ENCODE measurements around the gene MPRIP. TPM values are rescaled to one million over a fixed set of nuclear protein-coding genes. Genes with fewer than 3 reads are reported as not detected.
"Not testable (repeated sequence)": the region's sequence is repeated elsewhere in the genome, so short reads cannot be mapped to it uniquely, and the experiment has no call there.

Gene MPRIP
- total and polyA plus RNA-seq, 2 donors (not counting 3 experiments of a cell fraction or from before 2014, with no cell fraction given), result 94.6 to 246 TPM

DNA sequence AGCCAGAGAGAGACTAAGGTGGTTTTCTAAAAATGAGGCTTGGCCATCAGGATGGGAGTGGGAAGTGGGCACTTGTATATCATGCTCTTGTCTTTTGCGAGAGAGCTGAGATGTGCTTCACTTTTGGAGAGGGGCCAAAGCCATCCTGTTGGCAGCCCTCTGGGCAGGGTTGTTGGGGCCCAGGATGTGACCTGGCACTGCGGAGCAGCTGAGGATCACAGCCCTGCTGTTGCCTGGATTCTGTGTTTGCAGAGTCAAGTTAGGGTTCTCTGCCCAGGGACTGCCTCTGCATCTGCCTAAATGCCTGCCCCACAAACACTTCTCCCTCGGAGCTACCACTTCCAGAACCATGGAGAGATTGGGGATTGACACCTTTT is 92.7 kb downstream of the MPRIP start:
- no peaks in the 10 kb centered on the region for H3K9me1 ChIP-seq (replicated peaks; ENCODE audit: control insufficient read depth, extremely low read depth, insufficient read depth, low read length)
- H3K9me3 ChIP-seq (replicated peaks; ENCODE audit: control insufficient read depth, insufficient read depth, low read length), result no peaks in the 10 kb centered on the region
- no peak overlapping the region for H3K4me3 ChIP-seq (replicated peaks in 1 of 3; ENCODE audit: insufficient read depth in 1 of 3, low read depth in 1 of 3, low read length in 3 of 3)
- TF ChIP-seq EZH2 (IDR thresholded peaks at IDR 0.05; ENCODE audit: borderline replicate concordance, low read depth, low read length, severe bottlenecking) (no peak), POLR2A (IDR thresholded peaks at IDR 0.05; ENCODE audit: low read depth, low read length) (no peak), GATA2 (IDR thresholded peaks at IDR 0.05; ENCODE audit: insufficient read depth, insufficient read length, low read depth, low read length) (no peak), POLR2AphosphoS5 (IDR thresholded peaks at IDR 0.05; ENCODE audit: insufficient read depth, low read depth, low read length) (no peak), JUN (IDR thresholded peaks at IDR 0.05; ENCODE audit: borderline replicate concordance, insufficient read depth, insufficient read length, low read depth) (no peak), FOS (IDR thresholded peaks at IDR 0.05; ENCODE audit: borderline replicate concordance, insufficient read depth, low read length) (no peak), MYC (IDR thresholded peaks at IDR 0.05; ENCODE audit: low read depth, low read length) (no peak)
- TF ChIP-seq, protein P1, sequence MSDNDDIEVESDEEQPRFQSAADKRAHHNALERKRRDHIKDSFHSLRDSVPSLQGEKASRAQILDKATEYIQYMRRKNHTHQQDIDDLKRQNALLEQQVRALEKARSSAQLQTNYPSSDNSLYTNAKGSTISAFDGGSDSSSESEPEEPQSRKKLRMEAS (IDR thresholded peaks at IDR 0.05; ENCODE audit: insufficient read depth, insufficient read length), result no peak
- TF ChIP-seq, protein P2, sequence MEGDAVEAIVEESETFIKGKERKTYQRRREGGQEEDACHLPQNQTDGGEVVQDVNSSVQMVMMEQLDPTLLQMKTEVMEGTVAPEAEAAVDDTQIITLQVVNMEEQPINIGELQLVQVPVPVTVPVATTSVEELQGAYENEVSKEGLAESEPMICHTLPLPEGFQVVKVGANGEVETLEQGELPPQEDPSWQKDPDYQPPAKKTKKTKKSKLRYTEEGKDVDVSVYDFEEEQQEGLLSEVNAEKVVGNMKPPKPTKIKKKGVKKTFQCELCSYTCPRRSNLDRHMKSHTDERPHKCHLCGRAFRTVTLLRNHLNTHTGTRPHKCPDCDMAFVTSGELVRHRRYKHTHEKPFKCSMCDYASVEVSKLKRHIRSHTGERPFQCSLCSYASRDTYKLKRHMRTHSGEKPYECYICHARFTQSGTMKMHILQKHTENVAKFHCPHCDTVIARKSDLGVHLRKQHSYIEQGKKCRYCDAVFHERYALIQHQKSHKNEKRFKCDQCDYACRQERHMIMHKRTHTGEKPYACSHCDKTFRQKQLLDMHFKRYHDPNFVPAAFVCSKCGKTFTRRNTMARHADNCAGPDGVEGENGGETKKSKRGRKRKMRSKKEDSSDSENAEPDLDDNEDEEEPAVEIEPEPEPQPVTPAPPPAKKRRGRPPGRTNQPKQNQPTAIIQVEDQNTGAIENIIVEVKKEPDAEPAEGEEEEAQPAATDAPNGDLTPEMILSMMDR (IDR thresholded peaks at IDR 0.05; ENCODE audit: extremely low read depth in 1 of 2, insufficient read depth in 1 of 2, low read depth in 1 of 2, low read length in 2 of 2), result no peak
- intact Hi-C loops (cut with micrococcal nuclease), result no loop called here
- FAIRE-seq, result no peak
- H2AFZ ChIP-seq (ENCODE audit: low read depth, low read length), result no peak overlapping the region
- H4K20me1 ChIP-seq (replicated peaks; ENCODE audit: control insufficient read depth, extremely low read depth, insufficient read depth, low read length), result no peaks in the 10 kb centered on the region
- DNase-seq (ENCODE audit: low read depth, low spot score), result no peak
- no peak overlapping the region for H3K9ac ChIP-seq (replicated peaks; ENCODE audit: extremely low read depth, insufficient read depth, low read length)
- peaks cover 13 to 50% of the 10 kb centered on the region in 2 experiments for H3K36me3 ChIP-seq (ENCODE audit: control insufficient read depth in 2 of 2, extremely low read depth in 1 of 2, insufficient read depth in 2 of 2, low read length in 2 of 2)
- no peaks in the 10 kb centered on the region for H3K79me2 ChIP-seq (ENCODE audit: control insufficient read depth, insufficient read depth, low read length)
- POLR2A ChIA-PET, result no interaction called here
- dilution Hi-C loops (cut with MboI; ENCODE audit: extremely low pct_ligation_motif_present, low sequenced_read_pairs), result no loop called here
- BruUV-seq (replicated peaks), result no TSS peak
- H3K27ac ChIP-seq (ENCODE audit: insufficient read depth, low read depth, low read length), result no peak overlapping the region
- CTCF ChIA-PET, result no interaction called here
- no peaks in the 10 kb centered on the region for H3K27me3 ChIP-seq (ENCODE audit: control insufficient read depth in 2 of 2, insufficient read depth in 2 of 2, low read length in 2 of 2)
- H3K4me1 ChIP-seq (ENCODE audit: control insufficient read depth, extremely low read depth, insufficient read depth, low read length), result peaks cover 1% of the 10 kb centered on the region
- no peak overlapping the region for H3K4me2 ChIP-seq (ENCODE audit: insufficient read depth, low read length)

GRCh38 chr17:17136221-17136620 is 94.0 kb downstream of the MPRIP start:
- H3K4me3 ChIP-seq (replicated peaks in 1 of 3; ENCODE audit: insufficient read depth in 1 of 3, low read depth in 1 of 3, low read length in 3 of 3); H3K4me2 ChIP-seq (ENCODE audit: insufficient read depth, low read length); H3K9me1 ChIP-seq (replicated peaks; ENCODE audit: control insufficient read depth, extremely low read depth, insufficient read depth, low read length); H4K20me1 ChIP-seq (replicated peaks; ENCODE audit: control insufficient read depth, extremely low read depth, insufficient read depth, low read length); BruUV-seq (replicated peaks); H2AFZ ChIP-seq (ENCODE audit: low read depth, low read length); POLR2A ChIA-PET; H3K27me3 ChIP-seq (ENCODE audit: control insufficient read depth in 2 of 2, insufficient read depth in 2 of 2, low read length in 2 of 2); intact Hi-C loops (cut with micrococcal nuclease); H3K9ac ChIP-seq (replicated peaks; ENCODE audit: extremely low read depth, insufficient read depth, low read length); H3K9me3 ChIP-seq (replicated peaks; ENCODE audit: control insufficient read depth, insufficient read depth, low read length); DNase-seq (ENCODE audit: low read depth, low spot score); H3K27ac ChIP-seq (ENCODE audit: insufficient read depth, low read depth, low read length); FAIRE-seq; dilution Hi-C loops (cut with MboI; ENCODE audit: extremely low pct_ligation_motif_present, low sequenced_read_pairs); H3K79me2 ChIP-seq (ENCODE audit: control insufficient read depth, insufficient read depth, low read length): not testable (repeated sequence)
- H3K4me1 ChIP-seq (ENCODE audit: control insufficient read depth, extremely low read depth, insufficient read depth, low read length), result peaks cover 12% of the 10 kb centered on the region
- peaks cover 9 to 44% of the 10 kb centered on the region in 2 experiments for H3K36me3 ChIP-seq (ENCODE audit: control insufficient read depth in 2 of 2, extremely low read depth in 1 of 2, insufficient read depth in 2 of 2, low read length in 2 of 2)
- CTCF ChIA-PET, result interaction anchor here (1.4 kb wide), 1 partner anchor 145 kb away, joined by 4 read pairs; no protein-coding TSS in a partner anchor

Data from endothelial cell of umbilical vein (primary cell).